Mammary epithelial cell (primary cell): Measurements from ENCODE around the gene ITPR2.

Source experiments
- EZH2 ChIP-seq: IDR thresholded peaks from 2 replicates; pipeline ENCODE4 v1.6.1; 2012; ENCODE audit warnings: low read length, inconsistent platforms, borderline replicate concordance
- TF ChIP-seq, protein P1 (sequence below), 2 donors: IDR thresholded peaks in 1 of 2; conservative IDR thresholded peaks in 1 of 2; 2 replicates each; pipeline ENCODE4 v1.5.1; 2011 to 2012; ENCODE audit warnings: inconsistent platforms in 2 of 2, low read length in 2 of 2, mild to moderate bottlenecking in 2 of 2, control low read depth in 1 of 2, low read depth in 1 of 2; ENCODE audit not compliant: insufficient read depth in 1 of 2; ENCODE audit errors: extremely low read depth in 1 of 2

DNA sequence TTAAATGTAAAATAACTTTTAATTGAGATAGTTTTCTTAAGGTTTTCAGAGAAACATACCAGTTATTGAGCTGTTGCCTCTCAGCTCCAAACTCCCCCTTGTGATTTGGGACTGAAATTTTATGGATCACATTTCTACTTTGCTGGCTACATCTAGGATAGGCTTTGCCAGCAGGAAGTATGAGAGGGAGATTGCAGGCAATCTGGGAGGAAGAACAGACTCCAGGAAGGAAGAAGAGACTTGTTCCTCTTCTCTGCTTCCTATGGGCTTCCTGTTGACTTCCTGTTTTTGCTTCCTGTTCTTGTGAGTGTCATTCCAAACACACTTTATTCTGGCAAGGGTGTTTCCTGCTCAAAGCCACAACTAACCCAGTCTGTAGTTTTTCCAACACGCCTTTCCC, 312.9 kb downstream of the ITPR2 start:
- TF ChIP-seq, protein P1, sequence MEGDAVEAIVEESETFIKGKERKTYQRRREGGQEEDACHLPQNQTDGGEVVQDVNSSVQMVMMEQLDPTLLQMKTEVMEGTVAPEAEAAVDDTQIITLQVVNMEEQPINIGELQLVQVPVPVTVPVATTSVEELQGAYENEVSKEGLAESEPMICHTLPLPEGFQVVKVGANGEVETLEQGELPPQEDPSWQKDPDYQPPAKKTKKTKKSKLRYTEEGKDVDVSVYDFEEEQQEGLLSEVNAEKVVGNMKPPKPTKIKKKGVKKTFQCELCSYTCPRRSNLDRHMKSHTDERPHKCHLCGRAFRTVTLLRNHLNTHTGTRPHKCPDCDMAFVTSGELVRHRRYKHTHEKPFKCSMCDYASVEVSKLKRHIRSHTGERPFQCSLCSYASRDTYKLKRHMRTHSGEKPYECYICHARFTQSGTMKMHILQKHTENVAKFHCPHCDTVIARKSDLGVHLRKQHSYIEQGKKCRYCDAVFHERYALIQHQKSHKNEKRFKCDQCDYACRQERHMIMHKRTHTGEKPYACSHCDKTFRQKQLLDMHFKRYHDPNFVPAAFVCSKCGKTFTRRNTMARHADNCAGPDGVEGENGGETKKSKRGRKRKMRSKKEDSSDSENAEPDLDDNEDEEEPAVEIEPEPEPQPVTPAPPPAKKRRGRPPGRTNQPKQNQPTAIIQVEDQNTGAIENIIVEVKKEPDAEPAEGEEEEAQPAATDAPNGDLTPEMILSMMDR (conservative IDR thresholded peaks at IDR 0.05 in 1 of 2, IDR thresholded peaks at IDR 0.05 in 1 of 2; ENCODE audit: extremely low read depth in 1 of 2, insufficient read depth in 1 of 2, low read depth in 1 of 2, low read length in 2 of 2): no peak
- TF ChIP-seq EZH2: no peak
